Limb (tissue), 2 donors: ENCODE results near the gene HBA2.
"Not testable (repeated sequence)": the region's sequence is repeated elsewhere in the genome, so short reads cannot be mapped to it uniquely, and the experiment has no call there.

Experiments used
- DNase-seq, 2 donors: peaks; one replicate each; pipeline ENCODE4 v3.0.0-alpha.2; 2016; ENCODE audit errors: extremely low spot score in 2 of 2

The HBA2 gene

GRCh38 chr16:194516-194915 is 21.8 kb downstream of the HBA2 start:
- no peak for DNase-seq

- DNase-seq: no peak
Observed at GRCh38 chr16:200388-200787, 27.7 kb downstream of the HBA2 start.

GRCh38 chr16:203246-203645 is 30.6 kb downstream of the HBA2 start:
- DNase-seq: no peak

- not testable (repeated sequence) for DNase-seq
Observed at GRCh38 chr16:204046-204445, 31.4 kb downstream of the HBA2 start.

- not testable (repeated sequence) for DNase-seq
Observed at GRCh38 chr16:209359-209758, 36.7 kb downstream of the HBA2 start.

GRCh38 chr16:211631-212180 is 39.0 kb downstream of the HBA2 start:
- DNase-seq: not testable (repeated sequence)

GRCh38 chr16:212999-213398 is 40.3 kb downstream of the HBA2 start:
- no peak for DNase-seq

- no peak for DNase-seq
Observed at GRCh38 chr16:220021-220420, 47.3 kb downstream of the HBA2 start.
